K562 (cell line): ENCODE measurements around the gene TRIM27.

Experiments used
- EZH2 ChIP-seq: IDR thresholded peaks from 2 replicates; pipeline ENCODE4 v1.6.1; 2012; ENCODE audit warnings: low read depth, mild to moderate bottlenecking, inconsistent platforms, low read length, borderline replicate concordance
- KAT7 ChIP-seq: sonication (generic); formaldehyde crosslinking; IDR thresholded peaks from 2 replicates; pipeline ENCODE4 v1.8.0; 2022; ENCODE audit warnings: missing genetic modification reagents, mild to moderate bottlenecking, borderline replicate concordance
- RAD51 ChIP-seq: fragments of 450-650 bp; IDR thresholded peaks from 2 replicates; pipeline ENCODE4 v1.7.1; 2016; ENCODE audit warnings: low read depth, mild to moderate bottlenecking, borderline replicate concordance
- SIRT6 ChIP-seq: IDR thresholded peaks from one replicate; pipeline ENCODE4 v1.6.1; 2012; ENCODE audit warnings: low read depth, mild to moderate bottlenecking, control low read depth, inconsistent platforms, low read length, moderate library complexity
- SNRNP70 ChIP-seq: fragments of 200-400 bp; formaldehyde crosslinking; optimal IDR thresholded peaks from 2 replicates; pipeline ENCODE3; 2017; ENCODE audit warnings: low read depth, low read length
- TCF7 ChIP-seq: sonication (generic); IDR thresholded peaks from 2 replicates; pipeline ENCODE4 v1.6.1; 2016; ENCODE audit warnings: antibody characterized with exemption, borderline replicate concordance
- ZNF766 ChIP-seq: fragments of 200-800 bp; sonication (Bioruptor generic); conservative IDR thresholded peaks from 2 replicates; pipeline ENCODE4 v1.6.1; 2016; ENCODE audit warnings: missing genetic modification characterization, missing compliant biosample characterization
- TF ChIP-seq, protein P1 (sequence below): fragments of 250-450 bp; sonication (Bioruptor Pico); IDR thresholded peaks from 2 replicates; pipeline ENCODE4 v1.5.0; 2020; ENCODE audit warnings: mild to moderate bottlenecking, borderline replicate concordance
- TF ChIP-seq, protein P2 (sequence below), 3 experiments: IDR thresholded peaks in 2 of 3; conservative IDR thresholded peaks in 1 of 3; 2 replicates each; pipeline ENCODE4 v1.5.1; 2011 to 2012; ENCODE audit warnings: low read length in 3 of 3, mild to moderate bottlenecking in 3 of 3, control low read depth in 2 of 3, improper control_type of control experiment in 1 of 3, inconsistent platforms in 1 of 3, low read depth in 1 of 3, mixed read lengths in 1 of 3, moderate library complexity in 1 of 3; ENCODE audit not compliant: insufficient read depth in 2 of 3

DNA sequence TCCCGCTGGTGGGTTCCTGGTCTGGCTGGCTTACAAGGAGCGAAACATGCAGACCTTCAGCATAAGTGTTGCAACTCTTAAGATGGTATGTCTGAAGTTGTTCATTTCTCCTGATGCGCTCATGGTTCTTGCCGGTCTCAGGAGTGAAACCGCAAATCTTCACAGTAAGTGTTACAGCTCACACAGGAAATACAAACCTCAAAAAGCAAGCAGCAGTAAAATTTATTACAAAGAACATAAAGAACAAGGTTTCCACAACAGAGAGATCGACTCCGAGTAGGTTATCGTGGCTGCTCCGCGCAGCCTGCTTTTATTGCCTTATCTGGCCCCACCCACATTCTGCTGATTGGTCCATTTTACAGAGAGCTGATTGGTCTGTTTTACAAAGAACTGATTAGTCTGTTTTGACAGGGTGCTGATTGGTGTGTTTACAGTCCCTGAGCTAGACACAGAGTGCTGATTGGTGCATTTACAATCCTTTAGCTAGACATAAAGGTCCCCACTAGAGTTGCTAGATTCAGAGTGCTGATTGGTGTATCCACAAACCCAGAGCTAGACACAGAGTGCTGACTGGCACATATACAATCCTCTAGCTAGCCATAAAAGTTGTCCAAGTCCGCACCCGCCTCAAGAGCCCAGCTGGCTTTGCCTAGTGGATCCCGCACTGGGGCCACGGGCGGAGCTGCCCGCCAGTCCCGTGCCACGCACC, 39.2 kb downstream of the TRIM27 start:
- TF ChIP-seq, protein P1, sequence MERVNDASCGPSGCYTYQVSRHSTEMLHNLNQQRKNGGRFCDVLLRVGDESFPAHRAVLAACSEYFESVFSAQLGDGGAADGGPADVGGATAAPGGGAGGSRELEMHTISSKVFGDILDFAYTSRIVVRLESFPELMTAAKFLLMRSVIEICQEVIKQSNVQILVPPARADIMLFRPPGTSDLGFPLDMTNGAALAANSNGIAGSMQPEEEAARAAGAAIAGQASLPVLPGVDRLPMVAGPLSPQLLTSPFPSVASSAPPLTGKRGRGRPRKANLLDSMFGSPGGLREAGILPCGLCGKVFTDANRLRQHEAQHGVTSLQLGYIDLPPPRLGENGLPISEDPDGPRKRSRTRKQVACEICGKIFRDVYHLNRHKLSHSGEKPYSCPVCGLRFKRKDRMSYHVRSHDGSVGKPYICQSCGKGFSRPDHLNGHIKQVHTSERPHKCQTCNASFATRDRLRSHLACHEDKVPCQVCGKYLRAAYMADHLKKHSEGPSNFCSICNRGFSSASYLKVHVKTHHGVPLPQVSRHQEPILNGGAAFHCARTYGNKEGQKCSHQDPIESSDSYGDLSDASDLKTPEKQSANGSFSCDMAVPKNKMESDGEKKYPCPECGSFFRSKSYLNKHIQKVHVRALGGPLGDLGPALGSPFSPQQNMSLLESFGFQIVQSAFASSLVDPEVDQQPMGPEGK (CRISPR knock-in tag), result no peak
- TF ChIP-seq, protein P2, sequence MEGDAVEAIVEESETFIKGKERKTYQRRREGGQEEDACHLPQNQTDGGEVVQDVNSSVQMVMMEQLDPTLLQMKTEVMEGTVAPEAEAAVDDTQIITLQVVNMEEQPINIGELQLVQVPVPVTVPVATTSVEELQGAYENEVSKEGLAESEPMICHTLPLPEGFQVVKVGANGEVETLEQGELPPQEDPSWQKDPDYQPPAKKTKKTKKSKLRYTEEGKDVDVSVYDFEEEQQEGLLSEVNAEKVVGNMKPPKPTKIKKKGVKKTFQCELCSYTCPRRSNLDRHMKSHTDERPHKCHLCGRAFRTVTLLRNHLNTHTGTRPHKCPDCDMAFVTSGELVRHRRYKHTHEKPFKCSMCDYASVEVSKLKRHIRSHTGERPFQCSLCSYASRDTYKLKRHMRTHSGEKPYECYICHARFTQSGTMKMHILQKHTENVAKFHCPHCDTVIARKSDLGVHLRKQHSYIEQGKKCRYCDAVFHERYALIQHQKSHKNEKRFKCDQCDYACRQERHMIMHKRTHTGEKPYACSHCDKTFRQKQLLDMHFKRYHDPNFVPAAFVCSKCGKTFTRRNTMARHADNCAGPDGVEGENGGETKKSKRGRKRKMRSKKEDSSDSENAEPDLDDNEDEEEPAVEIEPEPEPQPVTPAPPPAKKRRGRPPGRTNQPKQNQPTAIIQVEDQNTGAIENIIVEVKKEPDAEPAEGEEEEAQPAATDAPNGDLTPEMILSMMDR (IDR thresholded peaks at IDR 0.05 in 2 of 3, conservative IDR thresholded peaks at IDR 0.05 in 1 of 3; ENCODE audit: insufficient read depth in 2 of 3, low read depth in 1 of 3, low read length in 3 of 3), result no peak
- TF ChIP-seq ZNF766 (CRISPR knock-in tag), result no peak
- TF ChIP-seq SNRNP70, result no peak
- no peak for TF ChIP-seq TCF7
- TF ChIP-seq EZH2, result no peak
- no peak for TF ChIP-seq SIRT6
- no peak for TF ChIP-seq RAD51
- TF ChIP-seq KAT7 (CRISPR knock-in tag), result no peak
